Measurements from ENCODE around the gene CDKN2B. TPM values are rescaled to one million over a fixed set of nuclear protein-coding genes. Genes with fewer than 3 reads are reported as not detected.

The CDKN2B gene
- polyA plus RNA-seq, 12 donors: 0.16 to 17.1 (median 0.67) TPM; not detected in 1

GRCh38 chr9:21995006-21995665, 14.0 kb downstream of the CDKN2B start:
- peak; percentile 61 for DNase-seq

GRCh38 chr9:21994556-21995005, 14.5 kb downstream of the CDKN2B start, which contains the start of gene CDKN2B-AS1:
TSS of gene CDKN2B-AS1 (plus strand) at chr9:21994791.
- DNase-seq: peak; percentile 44

- no peak for DNase-seq
Measured at GRCh38 chr9:21993893-21994555, 15.1 kb downstream of the CDKN2B start, which contains the start of gene CDKN2A. TSS of gene CDKN2A (minus strand) at chr9:21994392.

DNA sequence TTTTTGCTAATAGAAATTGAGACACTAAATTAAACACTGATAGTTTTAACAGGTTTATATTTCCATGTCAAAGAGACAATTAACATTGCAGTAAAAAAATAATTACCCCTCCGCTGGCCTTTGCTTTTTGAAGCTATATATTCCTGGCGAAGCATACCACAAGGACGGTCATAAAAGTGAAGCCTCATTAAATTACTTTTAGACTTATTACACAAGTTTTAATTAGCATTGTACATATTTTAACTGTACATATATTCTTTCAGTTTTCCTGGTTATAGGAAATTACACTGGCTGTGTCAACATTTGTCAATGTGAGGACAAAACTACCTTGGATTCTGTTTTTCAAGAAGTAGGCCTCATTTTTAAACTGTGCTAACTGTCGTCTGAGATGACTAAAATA, 16.1 kb downstream of the CDKN2B start:
- no peak for DNase-seq

GRCh38 chr9:21991072-21991959, 17.8 kb downstream of the CDKN2B start:
- DNase-seq: no peak

- DNase-seq: no peak
Measured at GRCh38 chr9:21989440-21990189, 19.5 kb downstream of the CDKN2B start.

DNA sequence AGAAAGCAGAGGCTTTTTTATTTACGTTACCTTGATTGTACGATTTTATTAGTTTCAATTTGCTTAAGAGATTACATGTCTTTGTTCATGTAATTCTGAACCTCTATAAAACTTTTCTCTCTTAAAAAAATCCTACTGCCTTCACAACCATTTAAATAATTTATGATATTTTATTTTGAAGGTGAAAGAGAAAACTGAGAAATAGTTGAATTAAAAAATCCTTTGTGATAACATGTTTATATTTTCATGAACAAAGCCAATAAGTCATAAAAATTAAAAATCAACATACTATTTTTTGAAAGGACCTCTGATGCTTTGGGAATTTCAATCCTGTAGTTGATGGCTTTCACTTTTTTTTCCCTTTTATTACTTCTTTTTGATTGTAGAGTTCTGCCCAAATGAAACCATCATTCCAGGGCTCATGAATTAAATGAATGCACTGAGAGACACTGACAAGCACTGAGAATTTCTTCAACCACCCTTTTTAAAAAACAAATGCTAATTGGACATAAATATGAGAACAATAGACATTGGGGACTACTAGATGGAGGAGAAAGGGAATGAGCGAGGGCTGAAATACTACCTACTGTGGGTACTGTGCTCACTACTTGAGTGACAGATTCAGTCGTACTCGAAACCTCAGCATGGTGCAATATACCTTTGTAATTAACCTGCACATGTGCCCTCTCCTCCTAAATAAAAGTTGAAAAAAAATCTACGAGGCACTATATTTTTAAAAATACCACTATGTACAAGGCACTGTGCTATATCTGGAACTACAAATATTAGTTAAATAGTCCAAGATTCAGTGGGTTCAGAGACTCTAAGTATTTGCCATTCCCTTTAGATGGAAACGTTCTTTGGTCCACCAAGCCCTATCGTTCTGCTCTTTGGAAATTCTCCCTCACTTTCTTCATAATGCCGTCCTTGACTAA, 20.8 kb downstream of the CDKN2B start:
- no peak for DNase-seq

DNA sequence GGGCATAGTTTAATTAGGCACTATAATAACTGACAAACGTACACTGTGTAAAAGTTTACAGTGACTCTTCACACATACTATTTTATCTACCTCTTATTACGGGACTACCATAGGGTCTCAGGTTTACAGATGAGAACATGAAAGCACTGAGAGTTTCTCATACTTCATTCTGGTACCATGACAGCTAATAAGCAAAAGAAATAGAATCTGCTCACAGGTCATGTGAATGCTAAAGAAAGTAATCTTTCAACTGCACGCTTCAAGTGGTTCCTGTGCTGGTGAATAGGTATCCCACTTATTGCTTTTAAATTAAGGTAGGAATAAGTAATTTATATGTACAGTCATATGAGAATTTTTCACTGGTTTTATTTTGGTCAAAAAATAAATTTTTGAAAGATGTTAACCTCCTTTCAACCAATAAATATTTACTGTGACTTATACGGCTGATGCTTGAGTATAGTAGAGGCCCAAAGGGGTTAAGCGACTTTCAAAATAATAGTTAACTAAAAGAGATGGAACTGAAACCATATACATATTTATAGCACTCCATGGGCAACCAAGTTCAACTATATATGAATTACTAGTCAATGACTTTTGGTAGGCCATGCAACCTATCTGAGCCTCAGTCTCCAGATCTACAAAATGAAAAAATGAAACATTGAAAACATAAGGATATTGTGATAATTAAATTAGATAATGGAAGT, 23.0 kb downstream of the CDKN2B start:
- DNase-seq: no peak

- no peak for DNase-seq
Measured at GRCh38 chr9:21984101-21984500, 25.0 kb downstream of the CDKN2B start.

- no peak for DNase-seq
Measured at GRCh38 chr9:21983561-21983935, 25.6 kb downstream of the CDKN2B start.

- no peak for DNase-seq
Measured at GRCh38 chr9:21982861-21983560, 26.1 kb downstream of the CDKN2B start.

- no peak for DNase-seq
Measured at GRCh38 chr9:21982391-21982790, 26.7 kb downstream of the CDKN2B start.

DNA sequence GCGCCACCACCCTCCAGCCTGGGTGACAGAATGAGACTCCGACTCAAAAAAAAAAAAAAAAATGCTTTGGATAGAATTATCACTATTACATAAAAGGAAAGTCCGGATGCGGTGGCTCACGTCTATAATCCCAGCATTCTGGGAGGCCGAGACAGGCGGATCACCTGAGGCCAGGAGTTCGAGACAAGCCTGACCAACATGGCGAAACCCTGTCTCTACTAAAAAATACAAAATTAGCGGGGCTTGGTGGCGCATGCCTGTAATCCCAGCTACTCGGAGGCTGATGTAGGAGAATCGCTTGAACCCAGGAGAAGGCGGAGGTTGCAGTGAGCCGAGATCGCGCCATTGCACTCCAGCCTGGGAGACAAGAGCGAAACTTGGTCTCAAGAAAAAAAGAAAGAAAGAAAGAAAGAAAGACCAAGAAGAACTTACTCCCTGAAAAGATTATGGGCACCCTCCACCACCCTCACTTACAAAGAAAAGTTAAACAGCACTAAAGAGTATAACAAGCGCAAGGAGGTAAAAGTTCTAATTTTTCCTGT, 32.7 kb downstream of the CDKN2B start:
- DNase-seq: no peak

DNA sequence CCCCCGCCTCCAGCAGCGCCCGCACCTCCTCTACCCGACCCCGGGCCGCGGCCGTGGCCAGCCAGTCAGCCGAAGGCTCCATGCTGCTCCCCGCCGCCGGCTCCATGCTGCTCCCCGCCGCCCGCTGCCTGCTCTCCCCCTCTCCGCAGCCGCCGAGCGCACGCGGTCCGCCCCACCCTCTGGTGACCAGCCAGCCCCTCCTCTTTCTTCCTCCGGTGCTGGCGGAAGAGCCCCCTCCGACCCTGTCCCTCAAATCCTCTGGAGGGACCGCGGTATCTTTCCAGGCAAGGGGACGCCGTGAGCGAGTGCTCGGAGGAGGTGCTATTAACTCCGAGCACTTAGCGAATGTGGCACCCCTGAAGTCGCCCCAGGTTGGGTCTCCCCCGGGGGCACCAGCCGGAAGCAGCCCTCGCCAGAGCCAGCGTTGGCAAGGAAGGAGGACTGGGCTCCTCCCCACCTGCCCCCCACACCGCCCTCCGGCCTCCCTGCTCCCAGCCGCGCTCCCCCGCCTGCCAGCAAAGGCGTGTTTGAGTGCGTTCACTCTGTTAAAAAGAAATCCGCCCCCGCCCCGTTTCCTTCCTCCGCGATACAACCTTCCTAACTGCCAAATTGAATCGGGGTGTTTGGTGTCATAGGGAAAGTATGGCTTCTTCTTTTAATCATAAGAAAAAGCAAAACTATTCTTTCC, 34.2 kb downstream of the CDKN2B start:
- DNase-seq: no peak

DNA sequence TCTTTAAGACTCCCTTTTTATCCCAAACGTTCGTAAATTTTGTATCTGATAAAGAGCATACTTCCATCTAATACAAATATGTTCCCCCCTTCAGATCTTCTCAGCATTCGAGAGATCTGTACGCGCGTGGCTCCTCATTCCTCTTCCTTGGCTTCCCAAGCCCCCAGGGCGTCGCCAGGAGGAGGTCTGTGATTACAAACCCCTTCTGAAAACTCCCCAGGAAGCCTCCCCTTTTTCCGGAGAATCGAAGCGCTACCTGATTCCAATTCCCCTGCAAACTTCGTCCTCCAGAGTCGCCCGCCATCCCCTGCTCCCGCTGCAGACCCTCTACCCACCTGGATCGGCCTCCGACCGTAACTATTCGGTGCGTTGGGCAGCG, 34.8 kb downstream of the CDKN2B start:
- DNase-seq: no peak

DNA sequence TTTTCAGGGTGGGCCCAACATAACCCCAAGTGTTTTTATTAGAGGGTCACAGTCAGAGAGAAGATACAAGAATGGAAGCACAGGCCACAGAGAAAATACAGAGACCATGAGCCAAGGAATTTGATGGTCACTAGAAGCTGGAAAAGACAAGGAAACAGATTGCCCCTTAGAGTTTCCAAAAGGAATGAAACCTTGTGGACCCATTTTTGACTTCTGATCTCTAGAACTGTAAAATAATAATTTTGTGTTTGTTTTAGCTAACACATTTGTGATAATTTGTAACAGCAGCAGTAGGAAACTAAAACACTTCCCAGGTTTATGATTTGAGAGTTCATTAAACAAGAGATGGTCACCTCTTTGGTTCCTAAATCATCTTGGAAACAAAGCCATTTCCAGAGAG, 36.7 kb downstream of the CDKN2B start:
- no peak for DNase-seq

DNA sequence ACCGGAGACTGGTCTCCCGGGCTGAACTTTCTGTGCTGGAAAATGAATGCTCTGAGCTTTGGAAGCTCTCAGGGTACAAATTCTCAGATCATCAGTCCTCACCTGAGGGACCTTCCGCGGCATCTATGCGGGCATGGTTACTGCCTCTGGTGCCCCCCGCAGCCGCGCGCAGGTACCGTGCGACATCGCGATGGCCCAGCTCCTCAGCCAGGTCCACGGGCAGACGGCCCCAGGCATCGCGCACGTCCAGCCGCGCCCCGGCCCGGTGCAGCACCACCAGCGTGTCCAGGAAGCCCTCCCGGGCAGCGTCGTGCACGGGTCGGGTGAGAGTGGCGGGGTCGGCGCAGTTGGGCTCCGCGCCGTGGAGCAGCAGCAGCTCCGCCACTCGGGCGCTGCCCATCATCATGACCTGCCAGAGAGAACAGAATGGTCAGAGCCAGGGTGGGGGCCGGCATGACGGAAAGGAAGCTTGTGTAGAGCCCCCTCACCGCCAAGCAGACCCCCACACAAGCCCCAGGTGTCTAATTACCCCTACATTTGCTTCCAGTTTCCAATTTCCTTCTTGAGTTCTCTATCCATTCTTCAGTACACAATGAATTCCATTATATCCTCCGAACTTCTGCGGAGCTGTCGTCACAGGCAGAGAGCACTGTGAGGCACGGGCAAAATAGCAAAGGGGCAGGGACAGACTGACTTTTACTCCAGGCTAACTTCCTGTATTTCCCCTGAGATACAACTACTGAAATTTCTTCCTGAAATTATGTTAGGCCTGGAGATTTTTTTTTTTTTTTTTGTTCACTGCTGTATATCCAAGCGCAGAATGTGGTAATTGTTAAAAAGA, 38.1 kb downstream of the CDKN2B start:
- DNase-seq: no peak

Measured in muscle of arm (tissue), 12 donors.